Chondrocyte (in vitro differentiated cells): ENCODE data around the gene S100Z. TPM values are rescaled to one million over a fixed set of nuclear protein-coding genes. Genes with fewer than 3 reads are reported as not detected.

Experiments used
- DNase-seq: peaks from one replicate; pipeline ENCODE4 v3.0.0; 2021; ENCODE audit warnings: mixed read lengths, low spot score
- H3K27ac Mint-ChIP-seq: one replicate; pipeline ENCODE4 v1.8.0; 2021; ENCODE audit warnings: mild to moderate bottlenecking, moderate library complexity, mixed read lengths; ENCODE audit not compliant: unreplicated experiment
- H3K27me3 Mint-ChIP-seq: 2 replicates; pipeline ENCODE4 v1.8.0; 2021; ENCODE audit warnings: low read depth, mixed read lengths
- H3K36me3 Mint-ChIP-seq: 2 replicates; pipeline ENCODE4 v1.8.0; 2021; ENCODE audit warnings: low read depth, mixed read lengths
- H3K4me1 Mint-ChIP-seq: 2 replicates; pipeline ENCODE4 v1.8.0; 2021; ENCODE audit warnings: low read depth, mild to moderate bottlenecking, mixed read lengths
- H3K4me3 Mint-ChIP-seq: one replicate; pipeline ENCODE4 v1.8.0; 2021; ENCODE audit warnings: mild to moderate bottlenecking, moderate library complexity, mixed read lengths; ENCODE audit not compliant: unreplicated experiment
- H3K9me3 Mint-ChIP-seq: 2 replicates; pipeline ENCODE4 v1.8.0; 2021; ENCODE audit warnings: low read depth, mixed read lengths
- total RNA-seq: library from RNA; stranded (reverse); gene quantifications from 3 replicates; pipeline ENCODE4 v1.2.1, GENCODE V29; 2021
- TF ChIP-seq, protein P1 (sequence below): fragments of 200-600 bp; sonication (generic); IDR thresholded peaks from 2 replicates; pipeline ENCODE4 v1.5.0; 2021; ENCODE audit warnings: antibody characterized with exemption, mild to moderate bottlenecking, moderate library complexity

Gene S100Z
- total RNA-seq, 1 donor from 2014 or later: not detected

DNA sequence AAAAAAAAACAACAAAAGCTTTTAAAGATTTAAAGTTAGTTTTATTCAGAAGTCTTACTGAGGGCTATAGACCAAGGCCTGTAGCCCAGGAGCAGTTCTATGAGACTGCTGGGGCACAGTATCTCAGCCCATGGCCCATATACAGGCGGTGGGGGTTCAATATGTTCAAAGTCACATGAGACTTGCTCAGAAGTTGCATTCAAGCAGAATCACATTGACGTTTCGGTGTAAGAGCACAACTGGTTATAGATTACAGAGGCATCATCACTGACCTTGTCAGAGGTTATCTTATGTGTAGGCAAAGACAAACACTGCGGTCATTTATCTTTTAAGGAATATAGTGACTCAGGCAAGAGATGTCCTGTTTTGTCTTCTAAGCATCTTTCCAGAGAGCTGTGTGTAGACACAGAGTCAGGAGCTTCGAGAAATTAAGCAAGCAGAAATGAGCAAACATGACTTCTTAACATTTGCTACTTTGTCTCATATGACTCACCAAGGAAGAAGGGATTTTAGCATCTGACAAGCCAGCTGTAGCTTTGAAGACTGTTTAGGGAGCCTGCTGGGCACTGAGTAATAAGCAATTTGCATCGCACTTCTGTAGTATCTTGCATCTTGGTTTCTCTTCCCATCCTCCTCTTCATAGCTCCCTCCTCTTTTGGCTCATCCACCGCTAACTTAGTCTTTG is 43.9 kb upstream of the S100Z start:
- TF ChIP-seq, protein P1, sequence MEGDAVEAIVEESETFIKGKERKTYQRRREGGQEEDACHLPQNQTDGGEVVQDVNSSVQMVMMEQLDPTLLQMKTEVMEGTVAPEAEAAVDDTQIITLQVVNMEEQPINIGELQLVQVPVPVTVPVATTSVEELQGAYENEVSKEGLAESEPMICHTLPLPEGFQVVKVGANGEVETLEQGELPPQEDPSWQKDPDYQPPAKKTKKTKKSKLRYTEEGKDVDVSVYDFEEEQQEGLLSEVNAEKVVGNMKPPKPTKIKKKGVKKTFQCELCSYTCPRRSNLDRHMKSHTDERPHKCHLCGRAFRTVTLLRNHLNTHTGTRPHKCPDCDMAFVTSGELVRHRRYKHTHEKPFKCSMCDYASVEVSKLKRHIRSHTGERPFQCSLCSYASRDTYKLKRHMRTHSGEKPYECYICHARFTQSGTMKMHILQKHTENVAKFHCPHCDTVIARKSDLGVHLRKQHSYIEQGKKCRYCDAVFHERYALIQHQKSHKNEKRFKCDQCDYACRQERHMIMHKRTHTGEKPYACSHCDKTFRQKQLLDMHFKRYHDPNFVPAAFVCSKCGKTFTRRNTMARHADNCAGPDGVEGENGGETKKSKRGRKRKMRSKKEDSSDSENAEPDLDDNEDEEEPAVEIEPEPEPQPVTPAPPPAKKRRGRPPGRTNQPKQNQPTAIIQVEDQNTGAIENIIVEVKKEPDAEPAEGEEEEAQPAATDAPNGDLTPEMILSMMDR: no peak
- peaks cover 37% of the 10 kb centered on the region for H3K4me1 Mint-ChIP-seq
- H3K36me3 Mint-ChIP-seq: no peaks in the 10 kb centered on the region
- H3K4me3 Mint-ChIP-seq: no peak overlapping the region
- H3K9me3 Mint-ChIP-seq: no peaks in the 10 kb centered on the region
- H3K27ac Mint-ChIP-seq: peak overlapping the region; percentile 80
- no peaks in the 10 kb centered on the region for H3K27me3 Mint-ChIP-seq
- DNase-seq: no peak

DNA sequence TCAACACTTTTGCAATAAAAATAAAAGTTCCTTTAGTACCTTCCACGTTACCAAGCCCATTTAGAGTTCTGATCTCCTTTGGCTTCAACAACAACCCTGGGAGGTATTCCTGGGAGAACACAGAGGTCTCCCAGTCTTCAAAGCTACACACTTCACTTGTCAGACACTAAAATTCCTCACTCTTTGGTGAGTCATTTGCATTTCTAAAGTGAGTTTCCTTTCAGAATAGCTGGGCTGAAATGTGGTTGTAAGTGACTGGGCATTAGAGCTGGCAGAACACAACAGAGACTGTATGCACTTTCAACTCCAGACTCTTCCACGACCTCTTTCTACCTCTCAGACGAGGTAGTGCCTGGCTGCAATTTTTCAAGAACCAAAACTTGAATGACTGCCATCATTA is 42.5 kb upstream of the S100Z start:
- no peak for DNase-seq
- no peak overlapping the region for H3K4me3 Mint-ChIP-seq

DNA sequence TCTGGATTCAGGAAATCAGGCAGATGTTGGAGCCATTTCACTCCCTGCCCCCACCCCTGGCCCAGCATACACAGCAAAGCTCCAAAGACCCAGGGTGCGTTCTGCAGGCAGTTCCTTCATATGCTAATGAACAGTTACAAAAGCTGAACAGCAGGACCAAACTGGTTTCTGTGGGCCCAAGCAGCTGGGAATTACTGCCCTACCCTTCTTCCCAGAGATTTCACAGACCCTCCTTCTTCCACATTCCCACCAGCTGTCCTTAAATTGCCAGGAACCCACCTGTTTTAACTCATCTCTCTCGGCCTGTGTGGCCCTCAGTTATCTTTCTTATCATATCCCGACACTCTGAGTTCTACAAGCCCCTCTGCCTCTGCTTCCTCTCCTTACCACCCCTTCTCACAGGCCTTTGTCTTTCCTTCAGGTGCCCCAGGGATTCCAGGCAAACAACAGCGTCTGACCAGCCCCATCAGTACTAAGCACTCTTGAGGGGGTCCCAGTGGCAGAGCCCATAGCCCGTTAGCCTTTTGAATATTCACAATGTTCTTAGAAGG is 41.6 kb upstream of the S100Z start:
- peaks cover 25% of the 10 kb centered on the region for H3K4me1 Mint-ChIP-seq
- no peaks in the 10 kb centered on the region for H3K36me3 Mint-ChIP-seq
- no peak for DNase-seq
- H3K9me3 Mint-ChIP-seq: no peaks in the 10 kb centered on the region
- H3K27ac Mint-ChIP-seq: no peak overlapping the region
- no peaks in the 10 kb centered on the region for H3K27me3 Mint-ChIP-seq
- TF ChIP-seq, protein P1: no peak
- H3K4me3 Mint-ChIP-seq: no peak overlapping the region

More for the DNA sequence above, 42.5 kb upstream of the S100Z start:
- peaks cover 25% of the 10 kb centered on the region for H3K4me1 Mint-ChIP-seq
- TF ChIP-seq, protein P1: no peak
- no peaks in the 10 kb centered on the region for H3K9me3 Mint-ChIP-seq
- H3K27me3 Mint-ChIP-seq: no peaks in the 10 kb centered on the region
- peak overlapping the region; percentile 89 for H3K27ac Mint-ChIP-seq
- no peaks in the 10 kb centered on the region for H3K36me3 Mint-ChIP-seq

DNA sequence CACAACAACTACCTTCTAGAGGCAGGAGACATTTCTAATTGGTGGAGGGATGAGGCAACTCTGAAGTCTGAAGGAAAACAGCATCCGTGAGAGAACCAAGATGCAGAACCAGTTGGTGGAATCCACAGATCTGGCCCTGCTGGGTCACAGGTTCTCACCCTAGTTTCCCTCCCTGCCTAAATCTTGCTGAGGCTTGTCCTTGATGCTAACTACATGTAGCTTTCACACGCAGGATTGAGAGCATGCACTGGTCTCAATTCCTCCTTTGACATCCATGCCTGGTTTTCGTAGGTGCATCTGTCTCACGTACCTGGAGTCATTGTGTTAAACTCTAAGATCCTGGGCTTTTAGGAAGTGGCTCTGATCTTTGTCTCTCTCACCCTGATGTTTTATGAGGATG is 40.7 kb upstream of the S100Z start:
- Mint-ChIP-seq H3K4me3 (no peak overlapping the region), H3K4me1 (peaks cover 27% of the 10 kb centered on the region), H3K27ac (no peak overlapping the region)

DNA sequence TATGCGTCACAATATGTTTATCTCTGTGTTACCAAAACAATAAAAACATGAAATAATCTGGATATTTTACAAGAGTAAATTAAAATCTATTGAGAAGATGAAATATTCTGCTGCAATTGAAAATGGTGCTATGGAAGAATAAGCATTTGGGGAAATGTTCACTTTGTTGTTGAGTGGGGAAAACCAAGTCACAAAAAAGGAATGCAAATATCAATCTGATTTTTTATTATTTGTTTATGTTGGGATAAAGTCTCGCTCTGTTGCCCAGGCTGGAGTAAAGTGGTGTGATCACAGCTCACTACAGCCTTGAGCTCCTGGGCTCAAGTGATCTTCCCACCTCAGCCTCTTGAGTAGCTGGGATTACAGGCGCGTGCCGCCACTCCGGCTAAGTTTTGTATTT is 39.6 kb upstream of the S100Z start:
- H3K9me3 Mint-ChIP-seq: no peaks in the 10 kb centered on the region
- DNase-seq: no peak
- no peaks in the 10 kb centered on the region for H3K36me3 Mint-ChIP-seq
- no peak overlapping the region for H3K27ac Mint-ChIP-seq
- TF ChIP-seq, protein P1: no peak
- peaks cover 30% of the 10 kb centered on the region for H3K4me1 Mint-ChIP-seq
- no peaks in the 10 kb centered on the region for H3K27me3 Mint-ChIP-seq
- H3K4me3 Mint-ChIP-seq: no peak overlapping the region

More for the DNA sequence above, 40.7 kb upstream of the S100Z start:
- no peak for DNase-seq
- TF ChIP-seq, protein P1: no peak
- no peaks in the 10 kb centered on the region for H3K27me3 Mint-ChIP-seq
- H3K36me3 Mint-ChIP-seq: no peaks in the 10 kb centered on the region
- no peaks in the 10 kb centered on the region for H3K9me3 Mint-ChIP-seq
